ENCODE data around the gene TLR10. TPM values are rescaled to one million over a fixed set of nuclear protein-coding genes. Genes with fewer than 3 reads are reported as not detected.

Gene TLR10
- total and polyA plus RNA-seq, 3 donors from 2014 or later, result 0.06 to 0.21 TPM; not detected in 1

- Histone ChIP-seq H3K4me1 (peaks cover 3% of the 10 kb centered on the region), H3K36me3 (ENCODE audit: low read depth, missing control alignments) (no peaks in the 10 kb centered on the region), H3K27me3 (no peaks in the 10 kb centered on the region), H3K9me3 (no peaks in the 10 kb centered on the region), H3K4me3 (no peak overlapping the region), H3K27ac (no peak overlapping the region)
- intact Hi-C loops (cut with DNase I; ENCODE audit: low total_unique reads), result no loop called here
- DNase-seq, result no peak
- TF ChIP-seq POLR2A (IDR thresholded peaks at IDR 0.05), result no peak
- TF ChIP-seq CTCF (IDR thresholded peaks at IDR 0.05), result no peak
- 92% methylated on average over 3 of the region's 3 CpGs for WGBS, 2 donors
These were observed 18.2 kb upstream of the TLR10 start for GRCh38 chr4:38800961-38801450.

- DNase-seq, result no peak
- WGBS, 2 donors, result 85 to 88% methylated on average over 2 of the region's 2 CpGs
- Histone ChIP-seq H3K4me1 (peaks cover 3% of the 10 kb centered on the region), H3K4me3 (no peak overlapping the region), H3K36me3 (ENCODE audit: low read depth, missing control alignments) (no peaks in the 10 kb centered on the region), H3K27me3 (no peaks in the 10 kb centered on the region), H3K9me3 (no peaks in the 10 kb centered on the region), H3K27ac (no peak overlapping the region)
- intact Hi-C loops (cut with DNase I; ENCODE audit: low total_unique reads), result no loop called here
- TF ChIP-seq POLR2A (IDR thresholded peaks at IDR 0.05) (no peak), CTCF (IDR thresholded peaks at IDR 0.05) (no peak)
These were observed 17.6 kb upstream of the TLR10 start for GRCh38 chr4:38800366-38800765.

GRCh38 chr4:38795087-38795486 lies 12.3 kb upstream of the TLR10 start:
- Histone ChIP-seq H3K9me3 (no peaks in the 10 kb centered on the region), H3K27me3 (no peaks in the 10 kb centered on the region), H3K4me3 (no peak overlapping the region), H3K4me1 (no peaks in the 10 kb centered on the region), H3K27ac (no peak overlapping the region), H3K36me3 (ENCODE audit: low read depth, missing control alignments) (no peaks in the 10 kb centered on the region)
- TF ChIP-seq CTCF (IDR thresholded peaks at IDR 0.05), result no peak
- no peak for TF ChIP-seq POLR2A (IDR thresholded peaks at IDR 0.05)
- WGBS, 2 donors, result 94% methylated on average over 3 of the region's 3 CpGs
- DNase-seq, result no peak
- intact Hi-C loops (cut with DNase I; ENCODE audit: low total_unique reads), result no loop called here

- Histone ChIP-seq H3K27ac (no peak overlapping the region), H3K36me3 (ENCODE audit: low read depth, missing control alignments) (no peaks in the 10 kb centered on the region), H3K27me3 (no peaks in the 10 kb centered on the region), H3K9me3 (no peaks in the 10 kb centered on the region), H3K4me3 (no peak overlapping the region), H3K4me1 (no peaks in the 10 kb centered on the region)
- TF ChIP-seq CTCF (IDR thresholded peaks at IDR 0.05) (no peak), POLR2A (IDR thresholded peaks at IDR 0.05) (no peak)
- intact Hi-C loops (cut with DNase I; ENCODE audit: low total_unique reads), result no loop called here
- WGBS, 2 donors, result 69 to 70% methylated on average over 2 of the region's 2 CpGs
- DNase-seq, result no peak
These were observed 11.3 kb upstream of the TLR10 start for GRCh38 chr4:38794051-38794450.

- H3K4me1 ChIP-seq, result no peaks in the 10 kb centered on the region
These were observed 8.2 kb upstream of the TLR10 start for GRCh38 chr4:38791010-38791409.

More at GRCh38 chr4:38791010-38791409, 8.2 kb upstream of the TLR10 start:
- Histone ChIP-seq H3K27me3 (no peaks in the 10 kb centered on the region), H3K4me3 (no peak overlapping the region), H3K27ac (no peak overlapping the region), H3K36me3 (ENCODE audit: low read depth, missing control alignments) (no peaks in the 10 kb centered on the region), H3K9me3 (no peaks in the 10 kb centered on the region)
- WGBS, 2 donors, result 69 to 74% methylated on average over 2 of the region's 2 CpGs
- intact Hi-C loops (cut with DNase I; ENCODE audit: low total_unique reads), result no loop called here
- TF ChIP-seq CTCF (IDR thresholded peaks at IDR 0.05) (no peak), POLR2A (IDR thresholded peaks at IDR 0.05) (no peak)
- no peak for DNase-seq

All from testis (tissue), 3 donors.